HG02973 (cell line): Measurements from ENCODE around the gene APOD.
"Not testable (repeated sequence)": the region's sequence is repeated elsewhere in the genome, so short reads cannot be mapped to it uniquely, and the experiment has no call there.

Experiments
- ATAC-seq: cut with Tn5 transposase; IDR thresholded peaks from one replicate; pipeline ENCODE4 v1.9.1; 2021; ENCODE audit warnings: moderate library complexity; ENCODE audit not compliant: unreplicated experiment

Gene APOD

DNA sequence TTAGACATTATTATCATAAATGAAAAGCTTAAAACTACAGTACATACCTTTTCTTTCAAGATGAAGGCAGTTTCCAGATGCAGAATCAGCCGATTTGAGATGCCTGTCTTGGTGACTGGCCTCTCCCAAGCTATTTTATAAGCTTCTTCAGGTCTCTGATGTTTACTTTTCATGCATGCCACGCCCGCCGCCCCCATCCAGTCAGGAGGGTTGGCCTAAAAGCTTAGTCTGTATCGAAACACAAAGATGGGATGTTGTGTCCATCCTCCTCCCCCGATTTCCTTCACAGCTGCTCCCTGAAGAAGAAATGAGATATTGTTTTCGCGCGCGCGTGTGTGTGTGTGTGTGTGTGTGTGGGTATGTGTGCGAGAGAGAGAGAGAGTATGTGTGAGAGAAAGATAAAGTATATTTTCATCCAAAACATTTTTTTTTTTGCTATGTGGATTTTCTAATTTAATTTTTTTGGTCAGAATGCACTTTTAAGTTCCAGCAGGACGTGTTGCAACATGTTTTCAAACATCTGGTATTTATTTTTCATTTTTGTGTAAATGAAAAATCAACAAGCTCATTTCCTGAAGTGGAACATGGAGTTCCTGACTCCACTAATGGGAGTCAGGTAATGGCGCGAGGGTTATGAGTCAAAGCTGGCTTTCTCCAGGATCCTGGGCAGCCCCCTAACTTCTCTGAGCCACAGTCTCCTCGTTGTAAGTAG lies at the start of gene APOD:
Gene APOD, minus strand, starts transcription at position 110 of the 712 bp plus-strand sequence. CDS start 4,479 bp downstream, outside the sequence.
- ATAC-seq, result no peak

DNA sequence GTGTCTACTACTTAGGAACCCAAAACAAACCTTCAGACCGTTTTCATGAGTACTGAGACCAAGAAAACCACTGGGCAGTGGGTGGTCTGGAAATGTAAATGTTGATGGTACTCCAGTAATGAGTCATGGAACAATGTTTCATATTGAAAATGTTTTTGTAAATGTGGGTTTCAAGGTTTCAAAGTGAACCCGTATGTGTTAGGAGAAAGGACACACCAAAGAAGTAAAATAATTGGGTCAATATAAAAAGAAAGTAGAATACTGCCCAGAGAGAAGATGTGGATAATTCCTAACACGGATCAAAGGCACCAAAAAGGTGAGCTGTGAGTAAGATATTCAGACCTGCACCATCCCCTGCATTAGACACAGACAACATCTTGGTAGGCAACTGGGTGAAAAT lies 49.6 kb upstream of the APOD start:
- ATAC-seq, result not testable (repeated sequence)

DNA sequence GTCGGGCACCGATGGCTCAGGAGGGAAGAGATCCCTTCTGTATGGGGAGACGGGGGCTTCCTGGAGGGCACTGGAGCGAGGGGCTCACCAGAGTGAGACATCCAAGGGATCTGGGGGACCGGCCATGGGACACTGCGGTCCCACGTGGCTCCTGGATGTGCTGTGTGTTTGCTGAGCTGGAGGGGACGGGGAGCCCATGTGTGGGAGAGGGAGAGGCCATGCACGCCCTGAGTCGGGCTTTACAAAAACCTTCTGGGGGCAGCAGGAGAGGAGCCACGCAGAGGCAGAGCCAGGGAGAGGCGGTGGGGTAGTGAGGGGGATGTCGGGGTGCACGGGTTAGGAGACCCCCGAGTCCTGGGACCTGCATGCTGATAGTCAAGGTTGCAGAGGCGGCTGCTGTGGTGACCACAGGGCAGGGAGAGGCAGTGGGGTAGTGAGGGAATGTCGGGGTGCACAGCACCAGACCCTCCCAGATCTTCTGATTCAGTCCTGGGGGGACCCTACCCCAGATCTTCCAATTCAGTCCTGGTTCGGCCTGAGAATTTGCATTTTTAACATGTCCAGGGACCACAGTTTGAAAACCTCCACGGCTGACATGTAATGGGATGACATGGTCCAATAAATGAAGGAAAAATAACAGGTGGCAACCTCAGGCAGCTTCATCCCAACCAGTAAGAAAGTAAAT lies 48.9 kb upstream of the APOD start:
- ATAC-seq, result not testable (repeated sequence)

DNA sequence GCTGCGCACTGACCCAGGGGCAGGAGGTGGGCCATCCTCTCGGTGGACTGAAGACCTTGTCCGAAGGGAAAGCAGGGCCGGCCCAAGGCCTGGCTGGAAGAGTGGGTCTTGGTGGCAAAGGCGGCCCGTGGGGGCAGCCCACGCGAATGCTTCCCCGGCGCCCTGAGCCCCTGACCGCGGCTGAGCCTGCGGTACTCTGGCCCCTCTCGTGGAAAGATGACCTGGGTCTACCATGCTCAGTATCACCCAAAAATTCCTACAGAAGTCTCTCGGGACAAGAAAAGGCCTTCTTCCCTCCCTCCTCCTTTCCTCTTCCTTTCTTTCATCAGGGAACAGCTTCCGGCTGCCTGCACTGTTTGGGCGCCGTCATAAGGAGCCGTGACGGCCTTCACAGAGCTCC lies 48.3 kb upstream of the APOD start:
- ATAC-seq, result not testable (repeated sequence)

DNA sequence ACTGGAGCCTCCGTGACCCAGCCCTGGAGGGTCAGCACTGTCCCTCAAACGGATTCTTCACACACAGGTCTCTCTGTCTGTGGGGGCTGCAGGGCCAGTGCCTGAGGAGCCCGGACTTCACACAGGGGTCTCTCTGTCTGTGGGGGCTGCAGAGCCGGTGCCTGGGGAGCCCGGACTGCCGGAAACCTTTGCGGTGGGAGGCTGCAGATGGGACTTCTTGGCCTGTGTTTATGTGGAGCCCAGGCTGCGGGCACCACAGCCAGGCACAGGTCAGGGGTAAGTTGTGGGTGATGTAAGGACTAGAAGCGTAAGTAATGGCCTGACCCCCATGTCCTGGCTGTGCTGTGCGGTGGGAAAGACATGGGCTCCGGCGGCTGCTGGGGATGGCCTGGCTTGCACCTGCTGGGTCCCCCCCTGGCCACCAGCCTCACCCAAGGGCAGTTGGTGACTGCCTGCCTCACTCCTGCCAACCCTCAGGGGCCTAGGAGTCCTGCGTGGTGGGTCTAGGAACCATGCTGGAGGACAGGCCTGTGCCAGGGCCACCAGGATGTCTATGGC lies 47.3 kb upstream of the APOD start:
- not testable (repeated sequence) for ATAC-seq

DNA sequence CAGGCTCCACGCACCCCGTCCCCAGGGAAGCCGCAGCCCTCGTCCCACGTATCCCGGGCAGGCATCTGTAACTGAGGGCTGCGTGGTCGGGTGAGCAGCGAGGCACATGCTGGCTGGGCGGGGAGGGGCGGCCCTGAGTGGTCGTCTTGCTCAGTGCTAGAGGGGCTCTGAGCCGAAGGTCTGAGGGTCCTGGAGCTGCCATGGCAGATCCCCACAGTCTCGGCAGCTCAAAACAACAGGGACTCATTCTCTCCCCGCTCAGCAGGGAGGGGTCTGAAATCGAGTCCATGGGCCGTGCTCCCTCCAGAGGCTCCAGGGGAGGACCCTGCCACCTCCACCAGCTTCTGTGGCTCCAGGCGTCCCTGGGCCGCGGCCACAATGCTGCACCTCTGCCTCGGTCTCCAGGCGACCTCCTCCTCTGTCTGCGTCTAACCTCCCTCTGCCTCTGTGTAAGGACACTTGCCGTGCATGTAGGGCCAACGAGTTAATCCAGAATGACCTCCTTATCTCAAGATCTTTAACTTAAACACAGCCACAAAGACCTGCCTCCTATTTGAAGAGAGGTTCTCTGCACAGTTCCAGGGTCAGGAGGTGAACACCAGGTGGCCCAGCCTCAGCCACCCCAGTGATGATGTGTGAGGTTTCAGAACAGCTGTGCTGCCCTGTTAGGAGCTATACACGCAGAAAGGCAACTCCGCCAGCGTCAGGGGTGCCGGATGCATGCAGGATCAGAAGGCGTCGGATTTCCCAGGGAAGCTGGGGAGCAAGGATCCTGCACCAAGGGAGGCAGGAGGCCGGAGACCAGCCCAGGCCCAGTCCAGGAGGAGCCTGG lies 46.6 kb upstream of the APOD start:
- not testable (repeated sequence) for ATAC-seq

DNA sequence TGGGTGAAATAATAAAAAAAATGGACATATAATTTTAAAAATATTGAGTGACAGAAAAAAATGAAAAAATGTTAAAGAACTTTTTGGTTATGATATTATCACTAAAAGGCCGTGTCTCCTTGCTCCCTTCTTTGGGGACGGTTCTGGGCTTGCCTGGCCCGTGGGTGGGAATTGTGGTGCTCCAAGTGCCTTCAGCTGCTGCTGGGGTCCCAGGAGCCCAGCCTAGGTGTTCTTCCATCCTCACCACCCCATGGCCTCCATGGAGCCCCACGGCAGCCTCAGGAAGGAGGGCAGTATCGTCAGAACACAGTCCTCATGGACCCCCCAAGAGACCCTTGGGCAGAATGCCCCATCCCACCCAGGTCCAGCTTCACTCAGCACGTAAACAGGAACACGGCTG lies 45.9 kb upstream of the APOD start:
- ATAC-seq, result not testable (repeated sequence)

DNA sequence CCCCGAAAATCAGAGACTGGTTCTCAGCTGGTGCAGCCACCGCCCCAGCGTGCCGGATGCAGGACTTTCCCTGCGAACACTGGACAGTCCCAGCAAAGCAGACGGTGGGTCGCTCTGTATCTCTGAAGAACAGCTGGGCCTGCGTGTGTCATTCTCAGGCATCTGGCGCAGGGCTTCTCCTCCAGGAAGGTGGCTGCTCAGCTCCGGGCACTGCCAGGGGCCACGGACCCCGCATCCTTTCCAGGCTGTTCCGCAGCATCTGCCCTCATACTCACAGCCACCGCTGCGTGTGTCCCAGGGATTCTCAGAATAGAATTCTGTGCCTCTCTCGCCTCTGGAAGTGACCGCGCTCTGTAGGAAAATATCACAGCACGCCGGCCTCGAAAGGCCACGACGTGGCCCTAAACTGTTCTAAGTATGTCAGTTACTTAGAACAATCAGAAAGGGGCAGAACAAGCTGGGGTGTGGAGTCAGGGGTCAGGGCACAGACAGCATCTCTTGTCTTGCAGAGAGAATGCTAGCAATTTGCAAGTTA lies 44.7 kb upstream of the APOD start:
- ATAC-seq, result not testable (repeated sequence)

DNA sequence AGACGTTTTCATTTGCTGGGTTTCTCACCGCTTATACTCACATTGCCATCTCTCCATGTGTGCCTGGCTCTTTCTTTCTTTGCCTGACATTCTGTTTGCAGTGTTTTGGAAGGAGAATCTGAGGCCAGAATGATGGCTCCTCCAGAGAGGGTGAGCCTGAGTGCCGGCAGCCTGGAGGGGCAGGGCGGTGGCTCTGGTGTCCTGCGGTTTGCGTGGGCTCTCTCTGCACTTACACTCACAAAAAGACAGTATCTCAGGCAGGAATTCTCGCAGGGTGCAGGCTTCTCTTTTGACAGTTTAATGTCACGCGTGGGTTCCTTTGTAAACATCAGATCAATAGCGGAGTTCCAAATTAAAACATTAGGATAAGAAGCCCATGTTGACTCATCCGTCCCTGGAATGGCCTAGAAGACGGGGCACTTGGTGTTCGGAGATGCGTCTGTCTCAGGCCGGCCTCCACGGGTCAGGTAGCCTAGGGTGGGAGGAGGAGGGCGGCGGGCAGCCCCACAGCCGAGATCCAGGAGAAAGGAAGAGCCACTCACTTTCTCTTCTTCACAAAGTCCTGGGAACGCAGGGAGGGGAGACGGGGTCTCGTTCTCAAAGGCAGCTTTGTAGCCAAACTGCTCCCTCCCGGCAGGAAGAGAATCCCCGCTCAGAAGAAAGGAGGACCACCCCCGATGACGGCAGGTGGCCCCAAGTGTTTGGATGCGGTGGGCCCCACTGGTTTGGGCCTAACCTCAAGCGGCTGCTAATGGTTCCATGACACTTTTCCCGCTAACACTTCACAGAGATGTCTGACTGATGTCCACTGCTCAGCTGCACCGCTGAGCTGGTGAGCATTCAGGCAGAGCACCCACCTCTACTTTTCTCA lies 44.0 kb upstream of the APOD start:
- not testable (repeated sequence) for ATAC-seq

DNA sequence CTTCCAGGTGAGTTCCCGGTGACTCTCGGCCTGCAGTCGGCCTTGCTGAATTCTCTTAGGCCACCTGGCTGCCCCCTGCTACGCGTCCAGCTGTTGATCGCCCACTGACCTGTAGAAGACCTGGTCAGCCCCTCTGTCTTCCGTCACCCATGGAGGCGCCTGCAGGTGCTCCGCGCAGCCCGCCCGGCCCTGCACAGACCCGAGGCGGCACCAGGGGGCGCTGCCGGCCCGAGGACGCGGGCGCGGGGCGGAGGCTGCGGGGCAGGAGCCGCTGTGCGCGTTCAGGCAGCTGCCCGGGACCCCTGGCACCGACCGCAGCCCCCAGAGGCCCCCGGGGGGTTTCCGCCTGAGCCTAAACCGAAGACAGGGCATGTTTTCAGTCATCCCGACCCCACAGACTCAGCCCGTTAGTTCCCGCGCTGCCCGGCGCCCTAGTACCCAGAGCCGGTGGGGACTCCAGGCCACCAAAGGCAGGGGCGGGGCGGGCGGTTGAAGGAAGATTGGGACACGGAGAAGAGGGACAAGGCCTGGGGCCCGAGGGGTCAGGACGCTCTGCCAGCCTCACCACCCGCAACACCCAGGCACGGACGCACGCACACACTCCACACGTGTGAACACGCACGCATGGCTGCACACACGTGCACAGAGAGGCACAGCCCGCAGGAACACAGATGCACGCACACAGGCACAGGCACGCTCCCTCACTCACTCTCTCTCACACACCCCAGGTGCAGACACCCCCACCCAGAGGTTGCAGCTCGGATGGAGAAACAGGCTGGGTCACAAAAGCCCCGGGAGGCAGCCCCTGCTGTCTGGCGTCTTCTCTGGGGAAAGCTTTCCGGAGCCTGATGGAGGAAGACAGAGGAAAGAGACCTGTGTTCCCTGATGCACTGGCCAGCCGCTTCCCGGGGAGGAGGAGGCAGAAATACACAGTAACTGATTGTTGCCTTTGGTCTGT lies 41.1 kb upstream of the APOD start:
- peak; percentile 77 for ATAC-seq

DNA sequence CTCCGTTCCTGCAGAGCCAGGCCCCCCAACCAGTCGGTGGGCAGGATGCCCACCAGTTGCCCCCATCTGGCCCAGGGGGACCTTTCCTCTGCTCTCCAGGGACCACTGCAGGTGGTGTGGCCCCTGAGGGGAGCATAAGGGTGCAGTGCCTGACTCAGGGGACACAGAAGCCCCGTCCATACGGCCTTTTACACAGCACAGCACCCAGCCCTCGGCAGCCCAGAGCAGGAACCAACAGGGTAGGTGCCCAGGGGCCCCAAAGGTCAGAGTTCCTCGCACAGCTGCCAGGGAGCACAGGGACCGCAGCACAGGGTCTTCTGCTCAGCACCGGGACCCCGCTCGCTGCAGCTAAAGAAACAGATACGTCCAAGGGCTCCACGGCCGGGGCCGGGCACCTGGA lies 40.4 kb upstream of the APOD start:
- not testable (repeated sequence) for ATAC-seq

DNA sequence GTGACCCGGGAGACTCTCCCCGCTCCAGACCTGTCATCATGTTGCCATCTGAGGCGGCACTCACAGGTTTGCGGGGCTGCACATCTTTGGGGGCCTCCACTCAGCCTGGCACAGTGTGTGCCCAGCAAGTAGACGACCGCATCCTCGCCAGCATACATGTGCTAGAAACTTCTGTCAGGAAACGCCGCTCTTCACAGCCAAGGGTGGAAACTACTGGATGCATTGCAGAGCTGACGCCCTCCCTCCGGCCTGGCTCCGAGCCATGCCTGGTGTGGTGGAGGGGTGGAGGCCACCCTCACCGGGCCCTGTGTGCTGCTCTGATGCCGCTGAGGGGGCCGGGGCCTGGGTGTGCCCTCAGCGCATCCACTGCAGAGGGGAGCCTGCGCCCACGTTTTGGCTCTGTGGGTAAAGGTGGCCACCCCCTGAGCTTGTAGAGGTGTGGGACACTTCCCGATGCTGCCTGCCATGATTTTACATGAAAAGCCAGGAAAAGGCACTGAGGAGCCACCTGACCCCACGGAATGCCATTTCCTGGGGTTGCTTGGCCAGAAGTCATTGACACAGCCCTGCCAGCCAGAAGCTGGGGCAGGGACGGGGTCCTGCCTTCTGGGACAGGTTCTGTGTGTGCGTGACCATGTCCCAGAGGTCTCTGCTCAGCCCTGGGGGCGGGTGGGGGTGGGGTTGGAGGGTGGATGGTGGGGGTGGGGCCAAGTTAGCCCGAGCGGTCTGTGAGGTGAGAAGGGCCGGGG lies 39.7 kb upstream of the APOD start:
- not testable (repeated sequence) for ATAC-seq

DNA sequence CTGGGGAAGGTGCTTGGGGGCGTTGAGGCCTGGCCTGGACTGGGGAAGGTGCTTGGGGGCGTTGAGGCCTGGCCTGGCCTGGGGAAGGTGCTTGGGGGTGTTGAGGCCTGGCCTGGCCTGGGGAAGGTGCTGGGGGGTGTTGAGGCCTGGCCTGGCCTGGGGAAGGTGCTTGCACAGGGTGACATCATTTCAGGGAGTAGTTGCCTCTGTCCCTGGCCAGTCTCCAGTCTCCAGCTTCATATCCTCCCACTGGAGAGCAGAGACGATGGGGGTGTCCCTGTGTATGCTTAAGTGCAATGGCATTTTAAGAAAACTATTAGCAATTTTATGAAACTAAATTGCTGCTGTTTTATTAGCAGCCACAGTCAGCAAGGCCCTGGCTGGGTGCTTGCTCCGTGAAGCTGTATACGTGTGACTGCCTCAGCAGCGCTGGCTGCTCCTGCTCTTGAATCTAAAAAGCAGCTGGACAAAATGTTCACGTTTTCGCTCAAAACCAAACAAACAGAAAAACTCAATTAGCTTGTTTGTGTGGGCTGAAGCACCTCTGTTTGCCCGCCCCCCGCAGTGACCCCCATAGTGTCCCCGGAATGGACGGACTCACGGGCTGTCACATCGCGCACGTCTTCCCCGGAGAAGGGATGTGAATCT lies 38.9 kb upstream of the APOD start:
- ATAC-seq, result not testable (repeated sequence)

DNA sequence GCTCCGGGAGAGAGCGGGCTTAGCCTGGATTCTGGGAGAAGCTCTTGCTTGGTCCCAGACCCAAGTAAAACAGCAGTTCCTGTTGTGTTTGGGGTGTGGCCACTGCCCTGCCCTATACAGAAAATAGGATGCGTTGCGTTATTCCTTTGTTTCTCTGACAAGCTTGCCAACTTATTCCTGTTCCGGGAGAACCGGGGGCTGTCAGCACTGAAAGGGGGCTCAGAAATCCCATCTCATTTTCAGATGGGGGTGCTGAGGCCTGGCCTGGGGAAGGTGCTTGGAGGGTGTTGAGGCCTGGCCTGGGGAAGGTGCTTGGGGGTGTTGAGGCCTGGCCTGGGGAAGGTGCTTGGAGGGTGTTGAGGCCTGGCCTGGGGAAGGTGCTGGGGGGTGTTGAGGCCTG lies 38.3 kb upstream of the APOD start:
- ATAC-seq, result not testable (repeated sequence)

DNA sequence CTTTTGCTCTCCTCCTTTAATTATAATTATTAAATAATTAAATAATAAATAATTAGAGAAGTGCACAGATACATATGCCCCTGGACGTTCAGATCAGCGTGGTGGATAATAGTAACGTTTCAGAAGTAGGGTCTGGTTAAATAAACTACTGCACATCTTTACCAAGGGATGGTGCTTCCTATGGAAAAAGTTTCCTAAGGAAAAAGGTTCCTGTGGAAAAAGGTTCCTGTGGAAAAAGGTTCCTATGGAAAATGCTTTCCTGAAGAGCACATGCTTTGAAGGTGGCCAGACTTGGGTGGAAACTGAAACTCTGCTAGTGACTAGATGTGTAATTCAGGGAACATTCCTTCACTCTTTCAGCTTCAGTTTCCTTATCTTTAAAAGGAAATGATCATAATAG lies 37.4 kb upstream of the APOD start:
- not testable (repeated sequence) for ATAC-seq

DNA sequence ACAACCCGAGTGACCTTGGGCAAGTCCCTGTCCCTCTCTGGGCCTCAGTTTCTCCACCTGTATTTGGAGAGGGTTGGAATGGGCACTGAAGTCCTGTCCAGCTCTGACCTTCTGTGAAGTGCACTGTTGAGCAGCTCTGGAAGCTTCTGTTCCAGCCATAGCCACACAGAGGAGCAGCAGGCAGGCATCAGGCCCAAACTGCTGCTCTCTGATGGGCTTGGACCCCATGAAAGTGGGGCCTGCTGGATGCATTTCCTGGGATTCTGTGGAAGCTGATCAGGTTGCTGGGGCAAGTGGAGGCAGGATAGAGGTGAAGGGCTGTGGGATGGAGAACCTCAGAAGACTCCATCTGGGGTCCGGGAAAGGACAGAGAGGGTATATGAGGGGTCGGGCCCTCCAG lies 36.7 kb upstream of the APOD start:
- not testable (repeated sequence) for ATAC-seq

DNA sequence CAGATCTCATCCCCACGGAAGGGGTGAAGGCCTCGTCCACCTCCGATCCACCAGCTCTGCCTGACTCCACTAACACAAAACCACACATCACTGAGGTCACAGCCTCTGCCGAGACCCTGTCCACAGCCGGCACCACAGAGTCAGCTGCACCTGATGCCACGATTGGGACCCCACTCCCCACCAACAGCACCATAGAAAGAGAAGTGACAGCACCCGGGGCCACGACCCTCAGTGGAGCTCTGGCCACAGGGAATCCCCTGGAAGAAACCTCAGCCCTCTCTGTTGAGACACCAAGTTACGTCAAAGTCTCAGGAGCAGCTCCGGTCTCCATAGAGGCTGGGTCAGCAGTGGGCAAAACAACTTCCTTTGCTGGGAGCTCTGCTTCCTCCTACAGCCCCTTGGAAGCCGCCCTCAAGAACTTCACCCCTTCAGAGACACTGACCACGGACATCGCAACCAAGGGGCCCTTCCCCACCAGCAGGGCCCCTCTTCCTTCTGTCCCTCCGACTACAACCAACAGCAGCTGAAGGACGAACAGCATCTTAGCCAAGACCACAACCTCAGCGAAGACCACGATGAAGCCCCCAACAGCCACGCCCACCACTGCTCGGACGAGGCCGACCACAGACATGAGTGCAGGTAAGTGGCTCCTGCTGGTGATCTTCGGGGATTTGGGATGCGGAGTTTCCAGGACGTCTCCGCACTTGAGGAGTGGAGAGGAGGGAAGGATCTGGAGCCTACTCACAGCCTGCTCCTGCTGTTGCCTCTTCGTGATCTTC lies 36.0 kb upstream of the APOD start:
- ATAC-seq, result not testable (repeated sequence)
